ENCODE measurements around the gene CEP128. TPM values are rescaled to one million over a fixed set of nuclear protein-coding genes. Genes with fewer than 3 reads are reported as not detected.

Gene CEP128
- total RNA-seq, 1 experiment from 2014 or later = 16.7 TPM

DNA sequence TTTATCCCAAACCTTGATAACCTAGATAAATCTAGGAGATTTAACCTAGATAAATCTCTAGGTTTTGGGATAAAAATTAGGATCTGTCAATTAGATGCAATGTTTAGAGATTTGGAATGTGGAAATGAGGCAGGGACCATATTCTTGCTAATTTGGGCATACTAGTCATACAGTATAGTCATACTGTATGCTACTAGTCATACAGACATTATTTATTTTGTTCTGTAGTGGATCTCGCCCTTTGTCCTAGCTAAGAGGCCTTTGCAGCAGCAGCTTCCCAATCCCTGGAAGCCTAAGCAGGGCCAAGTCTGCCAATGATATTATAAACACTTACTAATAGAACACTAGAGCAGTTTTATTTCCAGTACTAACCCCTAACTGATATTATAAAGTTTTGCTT is 136.4 kb downstream of the CEP128 start:
- Mint-ChIP-seq H3K36me3 (ENCODE audit: insufficient read depth, unreplicated experiment) (no peaks in the 10 kb centered on the region), H3K4me3 (ENCODE audit: unreplicated experiment) (no peak overlapping the region), H3K9me3 (ENCODE audit: unreplicated experiment) (peaks cover 25% of the 10 kb centered on the region), H3K4me1 (ENCODE audit: low read depth, unreplicated experiment) (no peaks in the 10 kb centered on the region), H3K27me3 (ENCODE audit: insufficient read depth, unreplicated experiment) (no peaks in the 10 kb centered on the region), H3K27ac (ENCODE audit: unreplicated experiment) (no peak overlapping the region)
- CTCF ChIA-PET = no interaction called here
- POLR2A ChIA-PET = no interaction called here
- no peaks in the 10 kb centered on the region for H3K36me3 ChIP-seq (ENCODE audit: control insufficient read depth, insufficient read depth, low read length)
- H3K4me3 ChIP-seq (ENCODE audit: low read depth, low read length) = no peak overlapping the region
- H3K9me3 ChIP-seq = 0 out of 2 replicates have a peak, but pooled peaks cover 2% of the 10 kb centered on the region
- no peak for DNase-seq
- H3K4me1 ChIP-seq = no peaks in the 10 kb centered on the region
- no peaks in the 10 kb centered on the region for H3K27me3 ChIP-seq (replicated peaks; ENCODE audit: control insufficient read depth, insufficient read depth, low read length)
- TF ChIP-seq, protein P1, sequence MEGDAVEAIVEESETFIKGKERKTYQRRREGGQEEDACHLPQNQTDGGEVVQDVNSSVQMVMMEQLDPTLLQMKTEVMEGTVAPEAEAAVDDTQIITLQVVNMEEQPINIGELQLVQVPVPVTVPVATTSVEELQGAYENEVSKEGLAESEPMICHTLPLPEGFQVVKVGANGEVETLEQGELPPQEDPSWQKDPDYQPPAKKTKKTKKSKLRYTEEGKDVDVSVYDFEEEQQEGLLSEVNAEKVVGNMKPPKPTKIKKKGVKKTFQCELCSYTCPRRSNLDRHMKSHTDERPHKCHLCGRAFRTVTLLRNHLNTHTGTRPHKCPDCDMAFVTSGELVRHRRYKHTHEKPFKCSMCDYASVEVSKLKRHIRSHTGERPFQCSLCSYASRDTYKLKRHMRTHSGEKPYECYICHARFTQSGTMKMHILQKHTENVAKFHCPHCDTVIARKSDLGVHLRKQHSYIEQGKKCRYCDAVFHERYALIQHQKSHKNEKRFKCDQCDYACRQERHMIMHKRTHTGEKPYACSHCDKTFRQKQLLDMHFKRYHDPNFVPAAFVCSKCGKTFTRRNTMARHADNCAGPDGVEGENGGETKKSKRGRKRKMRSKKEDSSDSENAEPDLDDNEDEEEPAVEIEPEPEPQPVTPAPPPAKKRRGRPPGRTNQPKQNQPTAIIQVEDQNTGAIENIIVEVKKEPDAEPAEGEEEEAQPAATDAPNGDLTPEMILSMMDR (IDR thresholded peaks at IDR 0.05; ENCODE audit: insufficient read depth in 1 of 2, low read depth in 1 of 2, low read length in 1 of 2, severe bottlenecking in 1 of 2, unreplicated experiment in 1 of 2) = no peak
- BruUV-seq (replicated peaks) = no TSS peak
- intact Hi-C loops (cut with micrococcal nuclease; ENCODE audit: unreplicated experiment) = no loop called here

DNA sequence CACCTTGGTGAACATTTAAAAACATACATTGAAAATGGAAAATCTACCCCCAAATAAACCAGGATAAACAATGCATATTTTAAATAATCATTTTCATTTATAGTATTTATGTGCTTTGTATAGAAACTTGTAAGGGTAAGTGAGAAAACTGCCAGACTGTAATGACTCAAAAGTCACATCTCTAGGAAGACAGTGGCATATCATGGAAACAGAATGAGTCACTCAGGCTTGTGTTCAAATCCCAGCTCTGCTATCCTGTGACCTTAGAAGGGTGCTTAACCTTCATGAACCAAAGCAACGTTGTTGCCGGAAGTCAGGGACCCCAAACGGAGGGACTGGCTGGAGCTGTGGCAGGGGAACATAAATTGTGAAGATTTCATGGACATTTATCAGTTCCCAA is 142.7 kb downstream of the CEP128 start:
- Histone ChIP-seq H3K4me1 (no peaks in the 10 kb centered on the region), H3K9me3 (0 out of 2 replicates have a peak, but pooled peaks cover 2% of the 10 kb centered on the region), H3K36me3 (ENCODE audit: control insufficient read depth, insufficient read depth, low read length) (no peaks in the 10 kb centered on the region), H3K27me3 (replicated peaks; ENCODE audit: control insufficient read depth, insufficient read depth, low read length) (no peaks in the 10 kb centered on the region), H3K4me3 (ENCODE audit: low read depth, low read length) (no peak overlapping the region)
- no peaks in the 10 kb centered on the region for H3K36me3 Mint-ChIP-seq (ENCODE audit: insufficient read depth, unreplicated experiment)
- TF ChIP-seq, protein P1 (IDR thresholded peaks at IDR 0.05; ENCODE audit: insufficient read depth in 1 of 2, low read depth in 1 of 2, low read length in 1 of 2, severe bottlenecking in 1 of 2, unreplicated experiment in 1 of 2) = no peak
- BruUV-seq (replicated peaks) = no TSS peak
- H3K27me3 Mint-ChIP-seq (ENCODE audit: insufficient read depth, unreplicated experiment) = no peaks in the 10 kb centered on the region
- no peak overlapping the region for H3K4me3 Mint-ChIP-seq (ENCODE audit: unreplicated experiment)
- H3K4me1 Mint-ChIP-seq (ENCODE audit: low read depth, unreplicated experiment) = no peaks in the 10 kb centered on the region
- ChIA-PET CTCF (no interaction called here), POLR2A (no interaction called here)
- H3K9me3 Mint-ChIP-seq (ENCODE audit: unreplicated experiment) = peaks cover 26% of the 10 kb centered on the region
- intact Hi-C loops (cut with micrococcal nuclease; ENCODE audit: unreplicated experiment) = no loop called here
- no peak for DNase-seq
- H3K27ac Mint-ChIP-seq (ENCODE audit: unreplicated experiment) = no peak overlapping the region

DNA sequence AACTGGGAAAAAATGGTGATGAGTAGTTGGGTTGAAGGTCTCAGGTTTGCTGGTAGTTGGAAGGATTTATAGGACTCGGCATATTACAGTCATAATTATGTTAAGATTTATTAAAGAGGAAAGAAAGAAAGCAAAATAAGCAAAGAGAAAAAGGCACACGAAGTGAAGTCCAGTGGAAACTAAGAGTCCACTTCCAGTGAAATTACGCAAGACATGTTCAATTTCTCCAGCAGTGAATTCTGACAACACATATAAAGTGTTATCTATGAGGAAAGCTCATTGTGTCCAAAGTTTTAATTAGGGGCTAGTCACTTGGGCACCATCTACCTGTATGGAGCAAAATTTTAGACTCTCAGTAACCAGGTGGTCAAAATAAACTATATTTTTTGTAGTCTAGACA is 143.3 kb downstream of the CEP128 start:
- Mint-ChIP-seq H3K27me3 (ENCODE audit: insufficient read depth, unreplicated experiment) (no peaks in the 10 kb centered on the region), H3K9me3 (ENCODE audit: unreplicated experiment) (peaks cover 26% of the 10 kb centered on the region), H3K4me1 (ENCODE audit: low read depth, unreplicated experiment) (no peaks in the 10 kb centered on the region), H3K27ac (ENCODE audit: unreplicated experiment) (no peak overlapping the region), H3K36me3 (ENCODE audit: insufficient read depth, unreplicated experiment) (no peaks in the 10 kb centered on the region), H3K4me3 (ENCODE audit: unreplicated experiment) (no peak overlapping the region)
- H3K36me3 ChIP-seq (ENCODE audit: control insufficient read depth, insufficient read depth, low read length) = no peaks in the 10 kb centered on the region
- no peaks in the 10 kb centered on the region for H3K27me3 ChIP-seq (replicated peaks; ENCODE audit: control insufficient read depth, insufficient read depth, low read length)
- no peak overlapping the region for H3K4me3 ChIP-seq (ENCODE audit: low read depth, low read length)
- intact Hi-C loops (cut with micrococcal nuclease; ENCODE audit: unreplicated experiment) = no loop called here
- CTCF ChIA-PET = no interaction called here
- DNase-seq = no peak
- H3K9me3 ChIP-seq = 0 out of 2 replicates have a peak, but pooled peaks cover 2% of the 10 kb centered on the region
- no peaks in the 10 kb centered on the region for H3K4me1 ChIP-seq
- POLR2A ChIA-PET = no interaction called here
- TF ChIP-seq, protein P1 (IDR thresholded peaks at IDR 0.05; ENCODE audit: insufficient read depth in 1 of 2, low read depth in 1 of 2, low read length in 1 of 2, severe bottlenecking in 1 of 2, unreplicated experiment in 1 of 2) = no peak
- no TSS peak for BruUV-seq (replicated peaks)

Measured in Caco-2 (cell line).